CD4-positive, alpha-beta T cell treated with Interleukin-15 for 4 hours (primary cell): ENCODE data around the gene FKBP2.

ENCODE experiments used
- DNase-seq: peaks from one replicate; pipeline ENCODE4 v3.0.0-alpha.2; 2020; ENCODE audit warnings: low spot score

The FKBP2 gene

DNA sequence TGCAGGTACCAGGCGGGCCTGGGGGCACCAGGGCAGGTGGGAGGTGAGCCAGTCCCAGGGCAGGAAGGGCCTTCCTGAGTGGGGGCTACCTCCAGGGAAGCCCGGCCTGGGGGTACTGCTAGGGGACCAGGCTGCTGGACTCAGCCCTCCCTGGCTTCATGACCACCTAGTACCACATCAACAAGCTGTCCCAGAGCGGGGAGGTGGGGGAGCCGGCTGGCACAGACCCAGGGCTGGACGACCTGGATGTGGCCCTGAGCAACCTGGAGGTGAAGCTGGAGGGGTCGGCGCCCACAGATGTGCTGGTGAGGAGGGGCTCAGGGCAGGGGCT is 21.6 kb upstream of the FKBP2 start:
- no peak for DNase-seq

DNA sequence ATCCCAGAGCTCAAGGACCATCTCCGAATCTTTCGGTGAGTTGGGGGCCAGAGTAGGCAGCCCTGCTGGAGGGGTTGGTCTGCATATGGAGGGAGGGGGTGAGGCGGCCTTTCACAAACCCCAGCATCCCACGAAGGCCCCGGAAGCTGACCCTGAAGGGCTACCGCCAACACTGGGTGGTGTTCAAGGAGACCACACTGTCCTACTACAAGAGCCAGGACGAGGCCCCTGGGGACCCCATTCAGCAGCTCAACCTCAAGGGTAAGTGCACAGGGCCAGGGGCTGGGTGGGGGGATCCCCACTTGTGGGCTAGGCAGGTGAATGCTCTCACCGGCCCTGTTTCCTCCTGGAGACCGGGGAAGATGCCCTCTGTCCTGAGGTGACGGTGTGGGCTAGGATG is 21.1 kb upstream of the FKBP2 start:
- no peak for DNase-seq

DNA sequence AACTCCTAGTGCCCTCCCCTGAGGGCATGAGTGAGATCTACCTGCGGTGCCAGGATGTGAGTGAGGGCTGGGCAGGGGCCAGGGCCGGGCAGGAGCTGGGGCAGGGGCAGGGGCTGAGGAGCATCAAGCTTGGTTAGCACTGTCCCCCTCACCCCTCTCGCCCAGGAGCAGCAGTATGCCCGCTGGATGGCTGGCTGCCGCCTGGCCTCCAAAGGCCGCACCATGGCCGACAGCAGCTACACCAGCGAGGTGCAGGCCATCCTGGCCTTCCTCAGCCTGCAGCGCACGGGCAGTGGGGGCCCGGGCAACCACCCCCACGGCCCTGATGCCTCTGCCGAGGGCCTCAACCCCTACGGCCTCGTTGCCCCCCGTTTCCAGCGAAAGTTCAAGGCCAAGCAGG is 20.6 kb upstream of the FKBP2 start:
- no peak for DNase-seq

DNA sequence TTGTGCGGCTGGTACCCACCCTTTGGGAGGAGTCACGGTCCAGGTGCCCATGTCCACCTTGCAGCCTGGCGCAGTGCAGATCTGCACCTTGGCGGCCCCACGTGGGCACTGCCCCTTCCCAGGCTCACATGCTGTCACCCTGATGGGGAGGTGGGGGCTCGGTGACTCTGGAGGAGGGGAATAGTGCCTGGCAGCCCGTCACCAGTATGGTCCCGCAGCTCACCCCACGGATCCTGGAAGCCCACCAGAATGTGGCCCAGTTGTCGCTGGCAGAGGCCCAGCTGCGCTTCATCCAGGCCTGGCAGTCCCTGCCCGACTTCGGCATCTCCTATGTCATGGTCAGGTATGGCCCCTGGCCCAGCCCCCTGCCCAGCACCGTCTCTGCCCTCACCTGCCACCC is 20.1 kb upstream of the FKBP2 start:
- DNase-seq: no peak

DNA sequence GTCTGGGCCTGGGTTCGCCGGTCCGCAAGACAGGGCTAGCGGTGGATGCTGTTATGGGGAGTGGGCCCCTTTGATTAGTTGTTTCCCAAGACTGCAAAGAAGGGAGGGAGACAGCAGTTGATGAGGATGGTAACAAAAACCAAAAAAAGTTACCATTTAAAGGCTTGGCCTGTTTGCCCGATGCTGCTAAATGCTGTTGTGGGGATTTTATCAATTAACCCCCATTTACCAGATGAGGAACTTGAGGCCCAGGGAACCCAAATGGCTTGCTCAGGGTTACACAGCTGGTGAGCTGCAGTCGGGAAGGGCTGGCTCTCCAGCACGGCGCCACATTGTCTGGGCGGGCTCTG is 18.3 kb upstream of the FKBP2 start:
- DNase-seq: no peak

DNA sequence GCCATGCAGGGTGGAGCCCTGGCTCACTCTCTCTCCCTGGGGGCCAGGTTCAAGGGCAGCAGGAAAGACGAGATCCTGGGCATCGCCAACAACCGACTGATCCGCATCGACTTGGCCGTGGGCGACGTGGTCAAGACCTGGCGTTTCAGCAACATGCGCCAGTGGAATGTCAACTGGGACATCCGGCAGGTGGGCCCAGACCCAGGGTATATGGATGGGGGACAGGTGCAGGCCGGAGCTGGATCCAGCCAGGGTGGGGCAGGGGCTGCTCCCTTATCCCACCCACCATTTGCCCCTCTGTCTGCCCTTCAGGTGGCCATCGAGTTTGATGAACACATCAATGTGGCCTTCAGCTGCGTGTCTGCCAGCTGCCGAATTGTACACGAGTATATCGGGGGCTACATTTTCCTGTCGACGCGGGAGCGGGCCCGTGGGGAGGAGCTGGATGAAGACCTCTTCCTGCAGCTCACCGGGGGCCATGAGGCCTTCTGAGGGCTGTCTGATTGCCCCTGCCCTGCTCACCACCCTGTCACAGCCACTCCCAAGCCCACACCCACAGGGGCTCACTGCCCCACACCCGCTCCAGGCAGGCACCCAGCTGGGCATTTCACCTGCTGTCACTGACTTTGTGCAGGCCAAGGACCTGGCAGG is 17.8 kb upstream of the FKBP2 start:
- DNase-seq: no peak

DNA sequence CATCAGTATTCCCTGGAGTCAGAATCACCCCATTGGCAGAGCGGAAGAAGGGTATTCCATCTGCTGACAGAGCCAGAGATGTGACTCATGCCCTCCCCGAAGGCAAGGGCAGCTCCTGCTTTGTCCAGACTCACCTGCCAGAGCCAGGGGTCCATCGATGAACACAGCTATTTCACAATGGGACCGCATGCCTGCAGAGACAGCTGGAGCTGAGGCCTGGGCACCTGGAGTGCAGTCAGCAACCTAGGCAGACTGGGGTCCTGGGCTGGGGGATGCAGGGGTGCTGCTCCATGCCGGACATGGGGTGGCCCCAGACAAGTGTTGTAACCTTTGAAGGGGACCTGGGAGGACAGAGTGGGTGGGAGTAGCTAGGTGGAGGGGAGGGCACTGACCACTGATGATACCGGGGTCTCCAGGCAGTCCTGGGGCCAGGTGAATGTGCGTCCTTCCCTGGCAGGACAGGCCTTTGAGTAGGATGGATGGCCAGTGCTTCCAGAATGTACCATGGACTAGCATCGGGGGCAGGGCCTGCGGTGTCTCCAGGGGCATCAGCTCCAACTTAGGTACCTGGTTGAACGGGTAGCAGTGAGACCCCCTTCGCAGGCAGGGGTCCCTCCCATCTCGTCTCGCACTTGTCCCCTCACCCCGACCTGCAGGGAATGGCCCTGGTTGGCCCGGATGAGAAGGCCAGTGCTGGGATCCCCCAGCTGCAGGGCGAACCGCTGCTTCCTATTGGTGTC is 16.6 kb upstream of the FKBP2 start:
- no peak for DNase-seq

DNA sequence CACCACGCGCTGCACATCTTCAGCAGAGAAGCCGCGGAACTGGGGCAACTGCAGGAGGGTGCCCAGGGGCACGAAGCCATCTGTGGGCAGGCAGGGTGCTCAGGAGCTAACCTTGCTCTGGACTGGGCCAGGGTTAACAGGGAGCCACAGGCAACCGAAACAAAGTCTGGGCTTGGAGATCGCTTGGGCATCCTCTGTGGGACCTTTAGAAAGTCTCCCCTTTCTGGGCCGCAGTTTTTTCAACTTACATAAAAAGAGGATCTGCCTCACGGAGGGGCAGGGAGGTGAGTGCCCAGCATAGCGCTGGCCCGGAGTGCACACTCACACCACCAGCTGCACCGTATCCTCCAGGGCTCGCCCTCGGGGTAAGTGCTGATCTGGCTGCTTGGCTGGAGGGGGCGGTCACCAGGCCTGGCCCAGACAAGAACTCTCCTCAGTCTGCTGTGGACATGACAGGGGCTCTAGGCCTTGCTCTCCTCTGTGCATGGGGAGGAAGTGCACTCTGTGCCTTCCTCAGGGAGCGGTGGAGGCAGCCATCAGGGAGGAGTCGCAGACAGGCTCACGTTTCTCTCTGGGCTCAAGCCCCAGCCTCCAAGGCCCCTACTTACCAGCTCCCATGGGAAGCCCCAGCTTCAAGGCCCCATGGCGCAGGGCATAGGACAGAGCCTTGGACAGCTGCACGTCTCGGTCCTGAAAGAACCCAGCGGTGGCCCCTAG is 15.8 kb upstream of the FKBP2 start:
- DNase-seq: no peak

DNA sequence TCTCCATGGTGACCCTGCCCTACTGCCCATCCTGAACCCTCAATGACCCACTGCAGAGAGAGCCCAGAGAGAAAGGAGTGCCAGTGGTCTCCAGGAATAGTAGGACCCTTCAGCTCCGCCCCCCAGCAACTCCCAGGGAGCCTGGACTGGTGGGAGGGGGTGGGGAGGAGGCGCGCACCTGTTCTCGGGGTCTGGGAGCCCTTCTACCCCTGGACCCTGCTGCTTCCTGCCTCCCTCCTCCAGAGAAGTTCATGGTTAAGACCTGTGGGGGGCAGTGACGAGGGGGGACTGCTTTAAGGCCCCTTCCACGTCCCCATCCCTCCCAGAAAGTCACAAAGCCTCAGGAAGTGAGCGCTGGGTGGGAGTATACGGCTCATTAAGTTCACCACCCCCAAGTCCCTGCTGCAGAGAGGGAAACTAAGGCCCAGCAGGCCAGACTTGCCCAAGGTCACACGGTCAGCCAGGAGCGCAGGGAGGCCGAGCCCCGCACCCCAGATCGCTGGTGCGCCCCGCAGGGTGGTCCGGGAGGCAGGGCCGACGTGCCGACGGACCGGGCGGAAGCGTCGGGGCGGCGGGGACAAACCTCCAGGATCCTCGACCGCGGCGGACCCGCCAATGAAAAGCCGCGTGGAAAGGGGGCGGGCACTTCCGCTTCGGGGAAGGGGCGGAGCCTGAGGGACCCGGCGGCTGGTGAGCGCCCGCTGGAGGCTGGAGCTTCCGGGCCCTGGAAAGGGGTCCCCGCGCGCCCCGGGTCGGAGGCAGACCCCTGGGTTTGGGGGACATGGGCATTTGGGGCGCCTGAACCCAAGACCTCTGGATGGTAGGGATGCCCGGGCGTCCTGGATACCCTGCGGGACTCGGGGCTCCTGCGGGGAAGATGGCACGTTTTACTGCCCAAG is 15.0 kb upstream of the FKBP2 start, which contains the start of the genes NUDT22 and TRPT1:
NUDT22 (plus strand) TSS at position 667 of the 899 bp plus-strand sequence. CDS start 379 bp downstream, outside the sequence.
TRPT1 (minus strand) TSS at position 579 of the 899 bp plus-strand sequence; CDS start at position 253, 326 bp downstream.
- peak; percentile 86 for DNase-seq

DNA sequence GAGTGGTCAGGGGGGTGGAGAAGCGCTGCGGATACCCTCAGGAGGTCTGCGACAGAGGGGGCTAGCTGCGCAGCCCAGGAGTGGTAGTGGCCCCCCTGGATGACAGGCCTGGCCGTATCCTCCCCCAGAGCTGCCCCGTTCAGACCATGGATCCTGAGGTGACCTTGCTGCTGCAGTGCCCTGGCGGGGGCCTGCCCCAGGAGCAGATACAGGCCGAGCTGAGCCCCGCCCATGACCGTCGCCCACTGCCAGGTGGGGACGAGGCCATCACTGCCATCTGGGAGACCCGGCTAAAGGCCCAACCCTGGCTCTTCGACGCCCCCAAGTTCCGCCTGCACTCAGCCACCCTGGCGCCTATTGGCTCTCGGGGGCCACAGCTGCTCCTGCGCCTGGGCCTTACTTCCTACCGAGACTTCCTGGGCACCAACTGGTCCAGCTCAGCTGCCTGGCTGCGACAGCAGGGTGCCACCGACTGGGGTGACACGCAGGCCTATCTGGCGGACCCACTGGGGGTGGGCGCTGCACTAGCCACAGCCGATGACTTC is 14.3 kb upstream of the FKBP2 start:
- DNase-seq: peak; percentile 50

DNA sequence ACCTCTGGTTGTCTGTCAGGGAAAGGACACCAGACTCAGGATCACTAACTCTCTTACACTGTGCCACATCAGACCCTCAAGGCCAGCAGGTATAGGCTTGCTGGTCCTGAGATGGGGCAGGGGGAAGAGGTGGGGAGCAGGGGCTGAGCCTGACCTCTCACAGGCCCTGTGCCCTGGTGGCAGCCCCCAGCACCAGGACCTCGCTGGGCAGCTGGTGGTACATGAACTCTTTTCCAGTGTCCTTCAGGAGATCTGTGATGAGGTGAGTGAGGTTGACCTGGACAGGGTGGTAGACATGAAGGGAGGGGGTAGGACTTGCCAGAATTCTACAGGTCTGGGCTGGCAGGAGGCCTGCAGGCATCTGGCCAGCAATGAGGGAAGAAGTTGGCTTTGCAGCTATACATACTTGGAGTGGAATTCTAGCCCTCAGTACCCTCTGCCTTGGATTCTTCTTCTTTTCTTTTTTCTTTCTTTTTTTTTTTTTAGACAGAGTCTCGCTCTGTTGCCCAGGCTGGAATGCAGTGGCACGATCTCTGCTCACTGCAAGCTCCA is 13.4 kb upstream of the FKBP2 start:
- no peak for DNase-seq

DNA sequence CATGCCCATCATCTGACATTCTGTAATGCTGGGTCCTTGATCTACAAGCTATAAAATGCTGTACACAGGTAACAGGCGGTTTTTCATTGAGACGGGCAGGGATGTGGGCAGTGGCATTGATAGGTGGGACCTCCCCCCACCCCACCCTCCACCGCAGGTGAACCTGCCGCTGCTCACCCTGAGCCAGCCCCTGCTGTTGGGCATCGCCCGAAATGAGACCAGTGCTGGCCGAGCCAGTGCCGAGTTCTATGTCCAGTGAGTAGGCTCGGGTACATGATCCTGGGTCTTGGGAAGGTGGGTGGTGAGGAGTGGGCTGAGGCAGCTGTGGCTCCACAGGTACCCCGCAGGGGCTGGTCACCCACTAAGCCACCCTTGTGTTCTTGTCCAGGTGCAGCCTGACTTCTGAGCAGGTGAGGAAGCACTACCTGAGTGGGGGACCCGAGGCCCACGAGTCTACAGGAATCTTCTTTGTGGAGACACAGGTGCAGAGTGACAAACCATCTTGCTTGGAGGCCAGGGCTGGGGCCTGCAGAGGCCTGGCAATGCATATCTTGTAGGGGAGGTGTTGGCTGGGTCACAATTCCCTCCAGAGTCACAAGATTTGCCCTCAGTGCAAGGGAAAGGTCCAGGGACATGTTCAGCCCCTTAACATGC is 11.7 kb upstream of the FKBP2 start:
- DNase-seq: no peak

DNA sequence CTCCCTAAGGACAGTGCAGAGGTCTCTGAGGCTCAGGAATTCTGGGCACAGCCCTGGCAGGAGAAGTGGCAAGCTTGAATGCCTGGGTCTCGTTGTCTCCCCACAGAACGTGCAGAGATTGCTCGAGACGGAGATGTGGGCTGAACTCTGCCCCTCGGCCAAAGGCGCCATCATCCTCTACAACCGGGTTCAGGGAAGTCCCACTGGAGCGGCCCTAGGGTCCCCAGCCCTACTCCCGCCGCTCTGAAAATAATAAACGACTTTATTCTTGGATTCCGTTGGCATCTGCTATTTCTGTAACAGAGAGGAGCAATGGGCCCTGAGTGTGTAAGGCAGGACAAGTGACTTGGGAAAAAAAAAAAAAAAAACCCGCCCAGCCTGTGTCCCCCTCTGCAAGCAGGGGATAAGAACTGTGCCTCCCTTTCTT is 11.1 kb upstream of the FKBP2 start:
- no peak for DNase-seq

DNA sequence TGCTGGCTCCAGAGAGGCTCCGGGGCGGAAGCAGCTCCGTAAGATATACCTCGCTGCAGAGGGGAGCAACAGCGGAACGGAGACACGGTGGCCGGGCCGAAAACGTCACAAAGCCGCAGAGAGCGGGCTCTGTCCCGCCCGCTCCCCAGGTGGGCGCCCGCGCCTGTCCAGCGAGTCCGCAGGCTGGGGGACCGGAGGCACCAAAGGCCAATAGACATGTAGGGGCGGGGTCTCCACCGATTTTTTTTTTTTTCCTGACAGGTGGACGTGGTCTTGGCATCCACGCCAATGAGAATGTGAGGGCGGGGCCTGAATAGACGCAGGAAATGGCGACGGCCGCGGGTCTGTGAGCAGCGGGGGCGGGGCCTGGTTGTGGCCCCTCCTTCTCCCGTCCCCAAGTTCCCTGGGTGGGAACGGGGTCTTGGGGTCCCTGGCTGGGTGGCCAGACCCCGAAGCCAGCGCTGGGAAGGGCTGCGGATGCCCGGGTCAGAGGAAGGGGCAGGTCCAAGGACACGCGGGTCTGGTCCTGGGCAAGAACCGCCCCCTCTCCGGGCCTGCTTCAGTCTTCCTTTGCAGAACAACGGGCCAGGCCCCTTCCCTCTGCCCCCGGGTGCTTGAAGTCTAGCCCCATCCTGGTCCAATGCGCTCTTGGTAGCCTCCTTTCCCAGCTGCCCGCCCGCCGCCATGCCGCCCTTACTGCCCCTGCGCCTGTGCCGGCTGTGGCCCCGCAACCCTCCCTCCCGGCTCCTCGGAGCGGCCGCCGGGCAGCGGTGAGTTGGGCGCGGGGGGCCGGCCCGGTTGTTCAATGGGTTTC is 10.5 kb upstream of the FKBP2 start, which contains the start of gene DNAJC4:
DNAJC4 (plus strand) TSS at position 378 of the 814 bp plus-strand sequence; CDS start at position 685, 307 bp downstream.
- peak; percentile 86 for DNase-seq

DNA sequence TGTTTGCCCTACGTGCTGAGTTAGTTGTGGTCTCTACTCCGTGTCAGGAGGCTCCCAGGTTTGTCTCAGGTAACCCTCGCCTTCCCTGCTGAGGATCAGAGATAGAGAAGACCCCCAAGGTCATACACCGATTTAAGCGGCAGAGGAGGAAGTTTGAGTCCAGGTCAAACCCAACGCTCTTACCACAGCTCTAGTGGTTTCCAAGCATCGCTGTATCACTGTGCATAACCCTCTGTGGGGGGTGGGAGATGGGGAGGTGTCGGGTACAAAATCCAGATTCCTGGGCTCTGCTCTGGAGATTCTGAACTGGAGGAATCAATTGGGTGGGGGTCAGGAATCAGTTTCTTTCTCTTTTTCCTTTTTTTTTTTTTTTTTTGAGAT is 9.9 kb upstream of the FKBP2 start:
- no peak for DNase-seq

DNA sequence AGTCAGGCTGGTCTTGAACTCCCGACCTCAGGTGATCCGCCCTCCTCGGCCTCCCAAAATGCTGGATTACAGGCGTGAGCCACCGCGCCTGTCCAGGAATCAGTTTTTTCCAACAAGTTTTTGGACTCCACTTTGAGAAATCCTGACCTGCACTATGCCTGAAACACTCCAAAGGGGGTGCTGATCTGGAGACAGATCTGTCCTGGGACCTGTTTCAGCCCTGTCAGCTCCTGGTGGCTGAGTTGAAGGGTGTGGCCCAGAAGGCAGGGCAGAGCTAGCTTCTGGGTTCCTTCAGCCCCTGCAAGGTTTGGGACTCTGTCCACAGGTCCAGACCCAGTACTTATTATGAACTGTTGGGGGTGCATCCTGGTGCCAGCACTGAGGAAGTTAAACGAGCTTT is 9.3 kb upstream of the FKBP2 start:
- no peak for DNase-seq

DNA sequence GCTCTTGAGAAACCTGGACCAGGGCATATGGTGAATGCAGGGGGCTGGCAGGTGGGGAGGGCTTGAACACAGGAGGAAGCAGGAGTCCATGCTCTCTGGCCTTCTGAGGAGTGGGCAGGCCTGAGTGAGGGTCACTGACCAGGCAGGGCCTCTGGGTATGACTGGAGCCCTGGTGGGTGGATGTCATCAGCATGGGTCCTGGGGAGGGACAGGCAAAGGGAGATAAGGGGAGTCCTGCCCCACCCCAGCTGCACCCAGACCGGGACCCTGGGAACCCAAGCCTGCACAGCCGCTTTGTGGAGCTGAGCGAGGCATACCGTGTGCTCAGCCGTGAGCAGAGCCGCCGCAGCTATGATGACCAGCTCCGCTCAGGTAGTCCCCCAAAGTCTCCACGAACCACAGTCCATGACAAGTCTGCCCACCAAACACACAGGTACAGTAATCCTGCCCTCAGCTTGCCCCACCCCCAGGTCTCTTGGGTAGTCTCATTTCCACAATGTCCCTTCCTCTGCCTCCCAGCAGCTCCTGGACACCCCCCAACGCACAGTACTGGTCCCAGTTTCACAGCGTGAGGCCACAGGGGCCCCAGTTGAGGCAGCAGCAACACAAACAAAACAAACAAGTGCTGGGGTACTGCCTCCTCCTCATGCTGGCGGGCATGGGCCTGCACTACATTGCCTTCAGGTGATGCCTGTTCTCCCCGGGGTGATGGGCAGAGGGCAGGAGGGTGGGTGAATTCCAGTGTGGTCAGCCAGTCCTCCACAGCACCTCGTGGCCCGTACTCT is 8.5 kb upstream of the FKBP2 start:
- DNase-seq: no peak

DNA sequence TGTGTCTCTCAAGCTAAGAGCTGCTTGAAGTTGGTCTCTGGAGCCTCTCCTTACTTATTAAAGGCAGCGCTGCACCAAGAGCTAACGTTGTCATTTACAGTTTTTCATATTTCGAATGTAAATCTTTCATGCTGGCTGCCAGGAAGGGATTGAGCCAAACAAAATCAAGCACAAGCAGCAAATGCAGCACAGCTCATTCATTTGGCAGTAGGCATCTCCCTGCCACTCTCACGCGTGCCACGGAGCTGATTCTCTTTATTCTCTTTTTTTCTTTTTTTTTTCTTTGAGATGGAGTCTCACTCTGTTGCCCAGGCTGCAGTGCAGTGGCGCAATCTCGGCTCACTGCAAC is 8.0 kb upstream of the FKBP2 start:
- DNase-seq: no peak

DNA sequence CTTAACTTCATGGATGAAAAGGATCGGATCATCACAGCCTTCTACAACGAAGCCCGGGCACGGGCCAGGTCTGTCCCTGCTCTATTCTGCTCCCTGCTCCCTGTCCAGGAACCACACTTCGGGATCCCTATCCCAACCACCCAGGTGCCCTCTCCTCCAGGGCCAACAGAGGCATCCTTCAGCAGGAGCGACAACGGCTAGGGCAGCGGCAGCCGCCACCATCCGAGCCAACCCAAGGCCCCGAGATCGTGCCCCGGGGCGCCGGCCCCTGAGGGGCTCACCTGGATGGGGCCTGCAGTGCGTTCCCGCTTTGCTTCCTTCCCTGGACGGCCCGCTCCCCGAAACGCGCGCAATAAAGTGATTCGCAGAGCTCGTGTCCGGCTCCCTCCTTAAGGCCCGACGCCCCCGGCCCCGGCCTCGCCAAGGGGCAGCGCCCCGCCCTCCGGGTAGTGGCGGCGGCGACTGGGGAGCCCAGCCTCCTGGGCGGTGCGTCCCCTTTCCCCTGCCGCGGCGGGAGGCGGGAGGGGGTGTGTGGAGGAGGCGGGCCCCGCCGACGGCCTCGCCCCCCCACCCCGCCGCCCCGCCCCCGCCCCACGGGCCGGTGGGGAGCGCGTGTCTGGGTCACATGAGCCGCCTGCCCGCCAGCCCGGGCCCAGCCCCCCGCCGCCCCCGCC is 6.8 kb upstream of the FKBP2 start, which contains the start of gene VEGFB:
VEGFB (plus strand) TSS at position 672 of the 674 bp plus-strand sequence. CDS start 250 bp downstream, outside the sequence.
- DNase-seq: peak; percentile 74
